GM18499 (cell line): ENCODE results near the gene KIRREL3.

Experiments
- ATAC-seq: cut with Tn5 transposase; IDR thresholded peaks from one replicate; pipeline ENCODE4 v1.9.1; 2021; ENCODE audit warnings: moderate number of reproducible peaks; ENCODE audit not compliant: insufficient read depth, unreplicated experiment

The KIRREL3 gene

GRCh38 chr11:126528075-126528474 lies 472.5 kb downstream of the KIRREL3 start:
- ATAC-seq, result no peak

- no peak for ATAC-seq
Observed at GRCh38 chr11:126527651-126528050, 472.9 kb downstream of the KIRREL3 start.

- no peak for ATAC-seq
Observed at GRCh38 chr11:126526471-126526870, 474.1 kb downstream of the KIRREL3 start.

- no peak for ATAC-seq
Observed at GRCh38 chr11:126525702-126526101, 474.9 kb downstream of the KIRREL3 start.

- no peak for ATAC-seq
Observed at GRCh38 chr11:126525216-126525615, 475.4 kb downstream of the KIRREL3 start.

GRCh38 chr11:126523441-126524205 lies 476.9 kb downstream of the KIRREL3 start:
- ATAC-seq, result no peak

GRCh38 chr11:126522606-126523005 lies 478.0 kb downstream of the KIRREL3 start:
- no peak for ATAC-seq

- no peak for ATAC-seq
Observed at GRCh38 chr11:126522152-126522551, 478.4 kb downstream of the KIRREL3 start.

- ATAC-seq, result no peak
Observed at GRCh38 chr11:126521196-126521595, 479.4 kb downstream of the KIRREL3 start.

GRCh38 chr11:126519764-126520734 lies 480.5 kb downstream of the KIRREL3 start:
- no peak for ATAC-seq

- no peak for ATAC-seq
Observed at GRCh38 chr11:126518972-126519690, 481.4 kb downstream of the KIRREL3 start.

GRCh38 chr11:126518071-126518971 lies 482.2 kb downstream of the KIRREL3 start:
- no peak for ATAC-seq

GRCh38 chr11:126515501-126515900 lies 485.1 kb downstream of the KIRREL3 start:
- ATAC-seq, result no peak

GRCh38 chr11:126514061-126514693 lies 486.4 kb downstream of the KIRREL3 start:
- no peak for ATAC-seq

GRCh38 chr11:126512741-126513715 lies 487.5 kb downstream of the KIRREL3 start:
- ATAC-seq, result no peak

GRCh38 chr11:126512251-126512650 lies 488.3 kb downstream of the KIRREL3 start:
- no peak for ATAC-seq

- no peak for ATAC-seq
Observed at GRCh38 chr11:126511475-126512115, 489.0 kb downstream of the KIRREL3 start.
